OCI-M1 (cell line): ENCODE measurements around the gene ATG2A.

ENCODE experiments used
- DNase-seq: peaks from one replicate; lab custom pipeline; 2025; lab: John Stamatoyannopoulos, UW

The ATG2A gene

DNA sequence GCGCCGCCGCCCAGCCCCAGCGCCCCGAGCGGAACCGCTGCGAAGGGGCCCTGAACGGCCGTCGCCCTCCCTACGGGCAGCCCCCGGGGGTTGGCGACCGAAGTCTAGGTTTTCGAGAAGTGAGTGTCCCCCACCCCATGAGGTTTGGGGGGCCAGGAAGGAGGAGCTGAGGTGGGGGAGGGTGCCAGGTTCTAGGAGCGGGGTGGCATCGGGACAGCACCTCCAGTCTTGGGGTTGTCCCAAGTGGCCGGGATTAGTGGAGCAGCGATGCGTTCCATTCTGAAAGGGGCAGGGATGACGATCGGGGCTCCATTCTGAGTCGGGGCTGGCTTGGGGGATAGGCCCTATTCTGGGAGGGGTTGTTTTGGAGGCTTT is 7.9 kb upstream of the ATG2A start:
- no peak for DNase-seq

DNA sequence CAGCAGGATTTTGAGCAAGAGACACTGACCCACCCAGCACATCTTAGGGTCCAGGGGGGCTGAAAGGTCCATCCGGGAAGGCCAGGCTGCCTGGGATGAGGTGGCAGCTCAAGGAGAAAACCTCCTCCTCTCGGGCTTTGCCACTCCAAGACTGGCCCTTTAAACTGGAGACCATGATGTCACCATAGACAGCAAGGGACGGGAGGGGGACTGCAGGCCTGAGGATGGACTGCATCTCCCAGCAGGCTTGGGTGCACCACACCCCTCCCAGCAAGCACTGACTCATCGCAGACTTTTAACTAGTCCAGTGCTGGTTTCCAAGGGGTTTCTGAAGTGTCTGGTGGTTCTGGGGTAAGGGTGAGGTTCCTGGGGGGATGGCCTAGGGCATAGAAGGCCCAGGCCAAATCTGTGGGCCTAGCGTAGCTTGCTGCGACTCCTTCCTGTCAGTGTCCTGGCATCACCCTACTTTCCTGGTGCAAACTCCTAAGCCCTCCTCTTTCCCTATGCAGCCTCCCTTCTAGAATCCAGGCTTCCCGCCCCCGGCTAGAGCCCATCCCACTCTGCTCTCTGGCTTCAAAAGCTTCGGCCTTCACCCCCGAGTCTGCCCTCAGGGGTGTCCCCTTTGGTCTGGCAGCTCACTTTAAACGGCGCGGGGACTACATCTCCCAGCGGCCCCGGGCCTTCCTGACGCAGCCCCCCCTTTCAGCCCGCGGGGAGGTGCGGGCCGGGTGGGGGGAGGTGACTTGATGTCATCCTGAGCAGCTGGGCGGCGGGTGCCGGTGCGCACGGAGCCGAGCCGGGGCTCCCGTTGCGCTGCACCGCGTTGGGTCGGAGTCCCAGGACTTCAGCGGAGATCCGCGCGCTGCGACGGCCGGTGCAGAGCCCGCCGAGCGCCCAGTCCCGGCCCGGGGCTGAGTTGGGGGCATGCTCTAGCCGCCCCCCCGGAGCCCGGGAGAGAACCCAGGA is 7.2 kb upstream of the ATG2A start, which contains the start of gene PPP2R5B:
Gene PPP2R5B (plus strand): TSS at position 746 of the 966 bp plus-strand sequence. CDS start 1,046 bp downstream, outside the sequence.
- DNase-seq = peak; percentile 93

DNA sequence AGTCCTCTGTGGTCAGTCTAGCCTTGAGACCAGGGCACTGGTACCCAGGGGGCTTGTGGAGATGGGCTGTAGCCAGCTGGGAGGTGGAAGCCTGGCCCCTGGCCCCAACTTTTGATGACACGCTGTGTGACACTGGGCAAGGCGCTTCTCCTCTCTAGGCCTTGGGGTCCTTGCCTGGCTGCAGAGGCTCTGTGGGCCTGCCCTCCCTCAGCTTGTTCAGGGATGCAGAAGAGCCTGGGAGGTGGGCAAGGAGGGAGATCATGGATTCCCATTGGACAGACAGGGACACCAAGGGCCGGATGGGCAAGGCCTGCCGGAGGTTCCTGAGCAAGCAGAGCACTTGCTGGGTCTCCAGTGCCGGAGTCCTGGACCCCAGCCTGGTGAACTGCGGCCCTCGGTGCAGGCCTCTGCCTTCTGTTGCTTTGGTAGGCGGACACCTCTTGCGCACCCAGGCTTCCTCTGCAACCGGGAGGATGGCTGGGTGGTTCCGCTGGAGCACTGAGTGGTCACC is 6.2 kb upstream of the ATG2A start:
- DNase-seq = no peak

DNA sequence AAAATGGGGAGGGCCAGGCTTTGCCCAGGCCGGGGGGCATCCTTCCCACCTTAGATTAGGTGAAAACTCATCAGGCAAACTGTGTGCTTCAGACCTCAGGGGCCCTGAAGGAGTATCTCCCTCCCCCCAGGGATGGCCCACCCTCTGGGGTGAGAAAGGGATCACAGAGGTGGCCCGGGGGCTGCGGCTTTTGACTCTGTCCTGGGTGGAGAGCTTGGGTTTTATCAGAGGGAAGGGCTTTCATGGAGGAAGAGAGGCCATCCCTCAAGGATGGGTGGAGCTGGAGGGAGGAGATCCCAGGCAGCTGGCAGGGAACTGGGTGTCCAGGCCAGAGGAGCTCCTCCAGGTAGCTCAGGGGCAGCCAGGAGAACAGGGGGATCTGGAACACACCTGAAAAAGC is 4.4 kb upstream of the ATG2A start:
- no peak for DNase-seq

DNA sequence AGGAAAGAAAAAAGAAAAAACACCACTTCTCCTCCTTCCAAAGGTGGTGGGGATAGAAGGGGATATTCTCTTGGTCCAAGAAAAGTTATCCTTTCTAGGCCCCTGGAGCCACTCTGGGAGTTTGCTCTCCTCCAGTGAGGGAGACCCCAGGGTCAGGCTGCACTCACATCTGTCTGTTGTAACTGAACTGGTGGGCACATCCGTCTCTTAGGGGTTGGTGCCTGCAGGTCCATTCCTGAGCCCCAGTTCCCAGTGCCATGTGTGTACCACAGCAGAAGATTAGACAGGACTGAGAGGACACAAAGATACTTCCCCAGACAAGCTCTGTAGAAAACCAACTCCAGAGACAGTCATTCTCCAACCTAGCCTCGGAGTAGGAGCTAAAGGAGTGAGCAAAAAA is 3.1 kb upstream of the ATG2A start:
- no peak for DNase-seq

DNA sequence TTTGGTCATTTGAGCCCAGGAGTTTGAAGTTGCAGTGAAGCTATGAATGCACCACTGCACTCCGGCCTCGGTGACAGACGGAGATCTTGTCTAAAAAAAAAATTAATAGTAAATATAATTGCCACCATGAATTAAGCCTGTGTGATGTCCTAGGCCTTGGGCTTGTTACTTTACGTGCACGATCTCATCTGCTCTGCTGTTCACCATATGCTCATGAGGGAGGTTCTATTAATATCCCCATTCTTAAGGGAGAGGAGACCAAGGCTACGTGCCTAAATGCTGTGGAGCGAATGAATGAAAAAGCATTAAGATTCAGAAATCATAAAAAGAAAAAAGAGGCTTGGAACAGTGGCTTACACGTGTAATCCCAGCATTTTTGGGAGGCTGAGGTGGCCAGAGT is 2.6 kb upstream of the ATG2A start:
- no peak for DNase-seq

DNA sequence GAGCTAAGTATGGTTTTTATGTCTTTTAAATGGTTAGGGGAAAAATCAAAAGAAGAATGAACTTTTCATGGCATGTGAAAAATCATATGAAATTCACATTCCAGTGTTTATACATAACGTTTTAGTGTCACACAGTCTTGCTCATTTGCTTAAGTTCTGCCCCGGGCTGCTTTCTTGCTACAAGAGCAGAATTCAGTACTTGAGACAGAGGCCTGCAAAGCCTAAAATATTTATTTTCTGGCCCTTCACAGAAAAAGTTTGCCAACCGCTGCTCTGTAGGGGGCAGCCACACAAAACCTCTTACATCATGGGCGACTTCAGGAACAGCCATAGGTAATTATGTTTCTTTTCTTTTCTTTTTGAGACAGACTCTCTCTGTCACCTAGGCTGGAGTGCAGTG is 1.0 kb upstream of the ATG2A start:
- DNase-seq = peak; percentile 75

DNA sequence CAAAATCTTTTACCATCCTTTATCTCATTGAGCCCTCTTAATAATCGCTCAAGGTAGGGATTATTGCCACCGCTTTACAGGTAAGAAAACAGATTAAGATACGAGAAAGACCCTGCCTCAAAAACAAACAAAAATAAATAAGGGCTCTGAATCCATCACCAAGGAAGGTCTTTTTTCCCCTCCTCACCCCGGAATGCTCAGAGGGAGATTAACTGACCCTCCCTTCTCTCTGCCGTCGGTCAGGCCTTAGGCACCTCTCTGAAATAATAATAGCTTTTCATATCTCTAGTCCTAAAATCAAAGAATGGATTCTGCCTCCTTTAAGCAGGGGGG is 620 bp upstream of the ATG2A start:
- no peak for DNase-seq

DNA sequence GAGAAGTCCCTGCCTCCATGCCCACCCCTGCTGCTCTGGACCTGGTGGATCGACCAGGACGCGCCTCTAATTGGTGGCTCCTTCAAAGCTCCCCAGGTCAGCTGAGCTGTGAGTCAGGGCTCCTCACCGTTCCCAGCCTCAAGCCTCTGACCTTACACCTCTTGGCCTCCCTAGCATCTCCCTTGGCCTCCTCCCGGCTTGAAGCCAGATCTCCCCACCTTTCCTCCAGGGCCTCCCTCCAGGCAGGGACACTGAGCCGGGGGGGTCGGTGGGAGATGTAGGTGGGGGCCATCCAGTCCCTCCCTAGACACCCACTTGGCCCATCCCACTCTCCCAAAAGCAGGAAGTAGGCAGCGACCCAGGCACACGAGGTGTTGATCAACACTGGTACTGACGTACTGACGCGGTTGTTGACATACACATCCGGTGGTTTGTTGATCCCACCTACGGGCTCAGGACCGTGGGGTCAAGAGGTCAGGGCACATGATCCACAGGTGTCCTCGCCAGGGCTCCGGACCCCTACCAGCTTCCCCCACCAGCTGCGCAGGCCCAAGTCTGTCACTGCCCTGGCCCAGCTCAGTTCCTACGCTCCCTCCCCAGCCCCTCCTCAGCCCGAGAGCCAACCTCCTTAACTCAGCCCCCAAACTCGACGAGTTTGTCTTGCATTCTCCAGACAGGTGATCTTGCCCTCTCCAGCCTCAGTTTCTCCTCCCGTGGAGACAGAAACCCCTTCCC is 802 bp downstream of the ATG2A start:
- DNase-seq = peak; percentile 55

DNA sequence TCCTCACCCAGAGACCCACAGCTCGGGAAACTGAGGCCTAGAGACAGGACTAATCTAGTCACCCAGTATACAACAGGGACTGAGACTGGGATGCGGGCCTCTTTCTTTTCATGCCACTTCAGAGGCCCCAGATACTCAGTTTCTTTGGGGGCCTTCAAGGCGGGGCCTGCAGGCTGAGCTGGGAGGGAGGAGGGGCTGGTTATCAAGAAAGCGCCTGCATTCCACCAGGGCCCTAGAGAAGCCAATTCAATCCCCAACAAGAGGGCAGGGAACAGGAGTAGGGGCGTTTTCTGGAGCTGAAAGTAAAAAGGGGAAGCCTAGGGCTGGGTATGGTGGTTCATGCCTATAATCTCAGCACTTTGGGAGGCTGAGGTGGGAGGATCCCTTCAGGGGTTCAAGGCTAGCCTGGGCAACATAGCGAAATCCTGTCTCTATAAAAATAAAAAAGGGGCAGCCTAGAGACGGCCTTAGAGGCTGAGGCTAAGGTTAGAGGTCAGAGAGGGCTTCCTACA is 1.6 kb downstream of the ATG2A start:
- DNase-seq = no peak

DNA sequence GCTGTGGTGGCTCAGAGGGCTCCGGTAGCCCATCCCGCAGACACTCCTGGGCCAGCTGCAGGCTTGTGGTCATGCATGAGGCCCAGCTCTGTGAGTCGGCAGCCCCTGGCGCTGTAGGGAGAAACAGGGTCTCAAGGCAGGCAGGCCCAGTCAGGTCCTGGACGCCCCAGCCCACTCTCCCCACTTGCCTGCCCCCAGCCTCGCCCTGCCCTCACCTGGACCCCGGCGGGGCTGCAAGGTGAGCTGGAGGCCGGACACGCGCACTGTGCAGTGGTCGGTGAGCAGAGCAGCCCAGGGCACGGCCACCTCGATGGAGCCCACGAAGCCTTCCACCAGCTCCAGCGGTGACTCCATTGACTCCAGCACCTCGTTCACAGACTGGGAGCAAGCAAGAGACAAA is 2.9 kb downstream of the ATG2A start:
- DNase-seq = no peak

DNA sequence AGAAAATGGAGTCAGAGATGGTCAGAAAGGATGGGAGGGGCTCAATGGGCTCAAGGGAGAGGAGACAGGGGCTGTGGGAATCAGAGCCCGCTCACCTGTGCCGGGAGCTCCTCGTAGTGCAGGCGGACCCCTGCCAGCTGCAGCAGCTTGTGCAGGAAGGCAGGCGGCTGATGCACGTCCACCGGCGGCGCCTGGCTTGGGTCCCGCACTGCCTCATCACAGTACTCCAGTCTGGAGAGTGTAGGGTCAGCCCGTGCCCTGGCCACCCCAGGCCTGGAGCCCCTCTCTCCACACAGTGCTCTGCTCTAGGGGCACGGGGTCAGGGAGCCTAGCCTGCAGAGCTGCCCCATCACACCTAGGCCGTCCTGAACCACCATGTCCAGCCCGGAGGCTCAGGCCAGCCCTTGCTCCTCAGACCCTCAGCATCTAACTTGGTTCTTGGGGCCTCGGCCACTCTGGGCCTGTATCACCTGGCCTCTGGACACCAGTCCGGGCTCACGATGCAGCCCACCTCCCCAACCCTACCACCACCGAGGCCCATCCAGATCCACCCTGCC is 3.8 kb downstream of the ATG2A start:
- no peak for DNase-seq

DNA sequence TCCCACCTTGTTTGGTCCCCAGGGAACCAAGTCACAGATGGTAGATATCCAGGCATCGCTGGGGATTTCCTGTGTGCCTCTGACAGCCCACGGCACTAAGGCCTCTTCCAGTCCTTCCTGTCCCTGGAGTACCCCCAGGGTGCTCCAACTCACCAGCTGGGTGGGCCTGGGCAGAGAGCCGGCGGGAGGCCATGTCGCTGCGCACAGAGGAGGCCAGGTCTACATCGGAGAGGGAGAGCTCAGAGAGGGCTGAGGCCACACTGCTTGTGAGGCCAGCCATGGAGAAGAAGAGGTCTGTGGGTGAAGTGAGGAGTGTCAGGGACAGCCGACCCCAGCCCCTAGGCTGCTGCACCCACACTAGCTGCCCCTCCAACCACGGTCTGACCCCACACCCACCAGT is 5.3 kb downstream of the ATG2A start:
- no peak for DNase-seq

DNA sequence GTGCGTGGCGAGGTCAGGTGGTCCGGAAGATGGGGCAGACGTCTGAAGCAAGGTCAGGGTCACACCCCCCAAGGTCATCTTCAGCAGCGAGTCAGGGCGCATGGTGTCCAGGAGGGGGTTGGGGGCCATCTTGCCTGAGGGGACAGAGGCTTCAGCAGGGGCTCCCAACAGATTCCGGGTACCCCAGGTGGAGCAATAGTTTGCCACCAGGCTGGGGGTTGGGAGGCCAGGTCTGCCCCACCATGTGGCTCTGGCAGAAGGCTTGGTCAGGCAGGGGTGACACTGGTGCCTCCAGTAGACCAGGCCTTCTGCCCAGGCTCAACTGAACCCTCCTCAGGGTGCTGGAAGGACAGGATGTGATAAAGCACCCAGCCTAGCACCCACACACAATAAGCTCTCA is 5.9 kb downstream of the ATG2A start:
- DNase-seq = no peak

DNA sequence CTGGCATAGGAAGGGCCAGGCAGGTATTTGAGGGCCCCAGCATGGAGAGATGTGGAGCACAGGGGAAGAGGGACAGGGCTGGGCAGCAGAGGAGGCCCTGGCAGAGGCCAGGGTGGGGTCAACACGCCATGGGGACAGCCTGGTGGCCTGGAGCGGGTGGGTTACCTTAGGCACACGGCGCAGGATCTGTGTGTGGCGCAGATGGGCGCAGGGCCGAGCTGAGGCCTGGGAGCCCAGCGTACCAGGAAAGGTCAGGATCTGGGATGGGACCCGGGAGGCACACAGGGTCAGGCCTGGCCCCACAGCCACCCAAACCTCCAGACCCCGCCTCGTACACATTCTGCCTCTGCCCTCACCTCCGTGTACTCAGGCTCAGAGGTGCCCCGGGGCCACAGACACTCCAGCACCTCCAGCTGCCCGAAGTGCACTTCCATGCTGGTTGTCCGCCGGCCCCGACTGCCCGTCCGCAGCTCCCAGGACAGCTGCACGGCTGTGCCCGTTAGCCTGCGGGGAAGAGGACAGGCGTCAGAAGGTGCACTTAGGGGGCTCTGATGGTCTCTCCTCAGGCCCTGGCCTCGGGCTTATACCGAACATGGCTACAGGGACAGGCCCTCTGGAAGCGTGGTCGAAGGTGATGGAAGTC is 6.4 kb downstream of the ATG2A start:
- no peak for DNase-seq

DNA sequence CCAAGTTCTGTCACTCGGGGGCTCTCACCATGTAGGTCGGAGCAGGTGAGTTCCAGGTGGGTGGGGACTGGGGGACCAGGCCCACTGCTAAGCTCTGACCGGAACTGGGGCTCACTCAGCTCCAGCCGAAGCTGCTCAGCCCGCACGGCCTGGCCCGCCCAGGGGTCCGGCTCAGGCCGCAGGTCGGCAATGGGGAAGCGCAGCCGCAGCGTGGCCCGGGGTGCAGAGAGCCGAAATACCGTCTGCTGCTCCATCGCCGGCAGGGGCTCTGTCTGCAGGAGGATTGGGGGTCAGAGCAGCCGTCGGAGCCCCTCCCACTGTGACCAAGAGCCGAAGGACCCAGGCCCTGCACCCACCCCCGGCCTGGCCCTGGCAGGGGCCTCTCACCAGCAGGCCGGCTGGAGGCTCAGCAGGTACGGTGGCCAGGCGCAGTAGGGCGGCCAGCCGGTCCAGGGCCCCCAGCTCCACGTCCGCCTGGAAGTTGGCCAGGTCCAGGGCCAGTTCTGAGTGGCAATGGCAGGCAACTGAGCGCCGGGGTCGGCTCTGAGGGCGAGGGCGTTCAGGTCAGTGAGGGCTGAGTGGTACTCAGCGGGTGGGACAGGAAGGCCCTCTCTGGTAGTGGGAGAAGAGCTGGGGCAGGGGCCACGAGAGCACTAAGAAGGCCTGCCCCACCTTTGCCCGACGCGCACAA is 7.2 kb downstream of the ATG2A start:
- DNase-seq = no peak

DNA sequence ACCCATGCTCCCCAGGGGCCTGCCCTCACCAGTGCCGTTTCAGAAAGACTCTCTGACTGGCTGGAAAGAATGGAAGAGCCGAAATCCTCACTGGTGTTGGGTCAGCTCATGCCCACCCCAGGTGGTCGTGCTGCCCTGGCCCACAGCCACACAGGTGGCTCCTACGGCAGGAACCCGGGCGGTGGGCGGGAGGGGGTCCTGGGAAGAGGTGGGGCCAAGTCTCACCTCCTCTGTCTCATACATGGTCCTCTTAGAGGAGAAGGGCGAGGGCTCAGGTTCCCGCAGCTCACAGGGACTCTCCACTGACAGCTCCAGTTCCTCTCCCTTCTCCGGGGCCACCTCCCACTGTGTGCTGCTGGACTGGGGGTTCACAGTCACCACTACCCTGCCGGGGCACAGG is 8.2 kb downstream of the ATG2A start:
- no peak for DNase-seq

DNA sequence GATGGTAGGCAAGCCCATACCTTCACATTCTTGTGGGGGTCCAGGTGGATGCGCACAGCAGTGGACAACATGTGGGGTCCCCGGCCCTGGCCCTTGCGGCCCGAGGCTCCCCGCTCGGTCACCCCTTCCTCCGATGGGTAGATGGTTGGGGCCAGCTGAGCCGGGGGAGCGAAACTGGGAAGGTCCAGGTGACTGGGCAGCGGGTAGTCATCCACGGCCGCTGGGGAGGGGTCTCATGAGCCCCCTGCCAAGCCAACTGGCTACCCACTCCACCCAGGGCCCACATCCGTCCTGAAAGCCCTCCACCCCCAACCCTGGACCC is 10.7 kb downstream of the ATG2A start:
- DNase-seq = no peak

DNA sequence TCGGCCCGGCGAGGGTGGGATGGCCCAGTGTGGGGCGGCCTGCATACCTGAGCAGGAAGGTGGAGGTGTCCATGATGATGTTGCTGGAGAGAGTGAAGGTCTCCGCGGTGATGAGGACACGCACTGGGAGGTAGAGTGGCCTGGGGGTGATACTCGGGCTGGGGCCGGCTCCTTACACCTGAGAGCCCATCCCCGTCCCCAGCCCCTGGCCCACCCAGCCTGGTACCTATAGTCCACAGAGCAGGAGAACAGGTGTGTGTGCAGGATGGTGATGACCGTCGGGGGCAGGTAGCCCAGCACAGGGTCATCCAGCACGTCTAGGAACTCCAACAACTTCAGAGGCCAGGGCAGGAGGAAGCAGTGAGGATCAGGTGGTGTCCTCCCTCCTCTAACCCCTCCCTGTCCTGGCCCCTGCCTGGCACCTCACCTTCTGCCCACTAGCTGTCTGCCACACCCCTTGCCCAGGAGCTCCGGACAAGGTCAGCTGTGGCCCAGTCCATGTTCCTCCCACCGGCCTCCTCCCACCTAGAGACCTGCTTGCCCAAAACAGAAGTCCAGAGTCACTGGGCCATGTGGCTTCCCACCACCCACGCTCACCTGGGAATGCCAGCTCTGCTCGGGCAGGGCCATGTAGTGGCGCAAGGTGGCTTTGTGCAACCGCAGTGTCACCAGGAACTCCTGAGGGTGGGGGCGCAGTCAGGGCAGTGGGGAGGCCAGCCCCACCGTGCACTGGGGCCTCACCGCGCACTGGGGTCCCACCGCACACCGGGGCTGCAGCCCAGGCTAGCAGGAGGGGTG is 11.3 kb downstream of the ATG2A start:
- no peak for DNase-seq

DNA sequence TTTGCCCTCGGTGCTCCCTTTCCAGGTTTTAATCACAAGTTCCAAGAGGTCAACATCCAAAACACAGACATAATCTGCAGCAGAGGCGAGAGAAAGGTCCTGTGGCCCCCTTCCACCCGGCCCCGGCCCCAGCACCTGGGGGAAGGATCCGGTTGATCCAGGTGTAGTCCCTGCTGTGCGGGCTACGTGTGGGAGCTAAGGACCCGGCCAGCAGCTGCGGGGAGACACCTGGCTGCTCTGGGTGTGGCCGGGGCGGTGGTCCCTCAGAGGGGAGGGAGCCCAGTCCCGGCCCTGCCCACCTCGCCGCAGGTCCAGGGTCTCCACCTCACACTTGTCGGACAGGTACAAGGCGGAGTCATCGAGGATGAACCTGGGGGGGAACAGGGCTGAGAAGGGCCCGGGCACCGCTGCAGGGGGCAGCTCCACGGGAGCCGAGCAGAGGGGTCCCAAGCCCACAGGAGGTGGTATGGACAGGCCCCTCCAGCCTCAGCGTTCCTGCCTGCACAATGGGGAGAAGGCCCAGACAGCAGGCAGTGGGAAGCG is 13.6 kb downstream of the ATG2A start:
- DNase-seq = no peak
